Nephron (organoid): ENCODE results near the gene HIGD1C.

Experiments
- H3K27ac Mint-ChIP-seq, 3 experiments: 2 replicates each; pipeline ENCODE4 v1.8.0; 2020; ENCODE audit warnings: mixed read lengths in 3 of 3, mild to moderate bottlenecking in 2 of 3, moderate library complexity in 1 of 3
- H3K27me3 Mint-ChIP-seq: 2 replicates; pipeline ENCODE4 v1.8.0; 2021; ENCODE audit warnings: low read depth, mild to moderate bottlenecking, moderate library complexity, mixed read lengths
- H3K36me3 Mint-ChIP-seq: 2 replicates; pipeline ENCODE4 v1.8.0; 2020; ENCODE audit warnings: low read depth, mixed read lengths
- H3K4me1 Mint-ChIP-seq: 2 replicates; pipeline ENCODE4 v1.8.0; 2020; ENCODE audit warnings: mixed read lengths
- H3K4me3 Mint-ChIP-seq, 3 experiments: 2 replicates each; pipeline ENCODE4 v1.8.0; 2020; ENCODE audit warnings: mild to moderate bottlenecking in 3 of 3, mixed read lengths in 3 of 3, moderate library complexity in 2 of 3
- H3K9me3 Mint-ChIP-seq: 2 replicates; pipeline ENCODE4 v1.8.0; 2020; ENCODE audit warnings: mixed read lengths
- CTCF ChIP-seq, 3 experiments: fragments of 200-600 bp; sonication (generic); IDR thresholded peaks; one replicate each; pipeline ENCODE4 v1.5.0; 2021; ENCODE audit warnings: antibody characterized with exemption in 3 of 3; ENCODE audit not compliant: unreplicated experiment in 3 of 3

Gene HIGD1C

DNA sequence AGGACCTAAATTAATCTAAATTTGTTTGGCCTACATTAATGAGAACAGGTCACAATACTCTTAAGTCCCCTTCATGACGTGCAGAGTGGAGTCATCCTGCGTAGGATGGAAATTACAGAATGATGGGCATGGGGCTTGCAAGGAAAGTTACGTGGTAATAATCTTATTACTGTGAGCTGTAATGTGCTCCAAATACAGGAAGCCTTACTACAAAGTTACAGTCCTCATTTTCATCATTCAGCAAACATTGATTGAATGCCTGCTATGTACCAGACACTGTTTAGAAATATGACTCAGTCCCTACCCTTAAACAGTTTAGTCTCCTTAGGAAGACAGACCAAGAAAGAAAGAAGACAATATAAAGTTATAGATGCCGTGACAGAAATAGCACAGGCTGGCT lies 9.4 kb downstream of the HIGD1C start:
- H3K27ac Mint-ChIP-seq, result no peak overlapping the region
- no peak for TF ChIP-seq CTCF (IDR thresholded peaks at IDR 0.05; ENCODE audit: unreplicated experiment in 3 of 3)
- H3K9me3 Mint-ChIP-seq, result no peaks in the 10 kb centered on the region
- H3K4me1 Mint-ChIP-seq, result peaks cover 4% of the 10 kb centered on the region
- no peak overlapping the region for H3K4me3 Mint-ChIP-seq
- peaks cover 4% of the 10 kb centered on the region for H3K36me3 Mint-ChIP-seq
- H3K27me3 Mint-ChIP-seq, result no peaks in the 10 kb centered on the region

GRCh38 chr12:50964432-50964831 lies 12.1 kb downstream of the HIGD1C start:
- Mint-ChIP-seq H3K27ac (no peak overlapping the region), H3K36me3 (peaks cover 13% of the 10 kb centered on the region), H3K4me1 (peaks cover 4% of the 10 kb centered on the region), H3K27me3 (no peaks in the 10 kb centered on the region), H3K4me3 (no peak overlapping the region), H3K9me3 (no peaks in the 10 kb centered on the region)
- TF ChIP-seq CTCF (IDR thresholded peaks at IDR 0.05; ENCODE audit: unreplicated experiment in 3 of 3), result no peak

DNA sequence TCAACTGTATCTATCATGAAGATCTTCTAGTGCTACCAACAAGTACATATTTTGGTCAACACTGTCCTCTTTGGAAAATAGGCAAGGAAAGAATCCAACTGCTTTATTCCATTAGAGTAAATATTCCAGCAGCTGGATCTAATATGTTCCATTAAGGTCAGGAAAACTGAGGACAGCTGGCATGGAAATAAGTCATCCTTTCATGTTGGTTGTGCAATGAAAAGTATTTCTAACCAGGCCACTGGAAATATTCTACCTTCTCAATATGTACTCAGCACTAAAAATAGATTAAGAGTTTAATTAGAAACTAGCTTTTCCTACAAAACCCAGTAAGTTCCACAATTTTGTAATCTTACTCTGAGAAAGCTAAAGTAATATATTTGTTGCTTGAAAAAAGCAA lies 19.6 kb downstream of the HIGD1C start:
- Mint-ChIP-seq H3K9me3 (peaks cover 20% of the 10 kb centered on the region), H3K4me1 (no peaks in the 10 kb centered on the region), H3K27me3 (no peaks in the 10 kb centered on the region), H3K27ac (no peak overlapping the region), H3K4me3 (no peak overlapping the region), H3K36me3 (peaks cover 68% of the 10 kb centered on the region)
- no peak for TF ChIP-seq CTCF (IDR thresholded peaks at IDR 0.05; ENCODE audit: unreplicated experiment in 3 of 3)

DNA sequence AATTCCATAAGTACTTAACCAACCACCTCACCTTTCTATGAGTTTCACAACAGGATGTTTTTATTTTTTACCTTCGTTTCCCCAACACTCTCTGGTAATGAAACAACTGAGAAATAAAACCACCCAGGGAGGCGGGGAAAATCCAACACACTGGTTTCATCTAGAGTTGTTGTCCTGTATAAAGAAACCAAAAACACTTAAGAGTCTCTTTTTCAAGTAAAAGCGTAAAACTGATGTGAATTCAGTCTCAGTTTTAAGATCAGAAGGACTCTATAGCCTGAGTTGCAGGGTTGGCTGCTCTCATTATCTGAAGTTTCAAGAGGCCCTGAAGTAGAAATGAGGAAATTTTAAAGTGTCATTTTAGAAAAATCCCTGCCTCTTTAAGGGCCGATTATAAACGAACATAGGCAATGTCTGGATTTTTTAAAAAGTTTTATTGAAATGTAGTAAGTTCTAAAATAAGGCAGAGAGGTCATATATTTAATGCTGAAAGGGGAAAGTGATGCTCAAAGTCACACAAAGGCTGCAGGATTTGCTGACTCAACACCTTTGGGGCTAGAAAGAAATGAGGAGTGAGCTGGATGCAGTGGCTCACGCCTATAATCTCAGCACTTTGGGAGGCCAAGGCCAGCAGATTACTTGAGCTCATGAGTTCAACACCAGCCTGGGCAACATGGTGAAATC lies 27.2 kb downstream of the HIGD1C start:
- peaks cover 40% of the 10 kb centered on the region for H3K36me3 Mint-ChIP-seq
- H3K27me3 Mint-ChIP-seq, result no peaks in the 10 kb centered on the region
- TF ChIP-seq CTCF (IDR thresholded peaks at IDR 0.05; ENCODE audit: unreplicated experiment in 3 of 3), result no peak
- no peaks in the 10 kb centered on the region for H3K4me1 Mint-ChIP-seq
- H3K4me3 Mint-ChIP-seq, result no peak overlapping the region
- no peak overlapping the region for H3K27ac Mint-ChIP-seq
- peaks cover 15% of the 10 kb centered on the region for H3K9me3 Mint-ChIP-seq

GRCh38 chr12:50980545-50980944 lies 28.2 kb downstream of the HIGD1C start:
- H3K36me3 Mint-ChIP-seq, result peaks cover 30% of the 10 kb centered on the region
- no peak overlapping the region for H3K4me3 Mint-ChIP-seq
- H3K9me3 Mint-ChIP-seq, result peaks cover 9% of the 10 kb centered on the region
- H3K4me1 Mint-ChIP-seq, result no peaks in the 10 kb centered on the region
- no peak overlapping the region for H3K27ac Mint-ChIP-seq
- no peak for TF ChIP-seq CTCF (IDR thresholded peaks at IDR 0.05; ENCODE audit: unreplicated experiment in 3 of 3)
- H3K27me3 Mint-ChIP-seq, result no peaks in the 10 kb centered on the region
